NOMO-1 treated with DMSO at 0.1 percent for 48 hours (cell line): ENCODE results near the gene MOB4.
A peak's percentile ranks its signal among the peaks of the same experiment; 100 is the strongest.
"Not testable (repeated sequence)": the region's sequence is repeated elsewhere in the genome, so short reads cannot be mapped to it uniquely, and the experiment has no call there.

Experiments used
- DNase-seq: peaks from one replicate; lab custom pipeline; 2025; ENCODE audit not compliant: unreplicated experiment; lab: John Stamatoyannopoulos, UW

The MOB4 gene

DNA sequence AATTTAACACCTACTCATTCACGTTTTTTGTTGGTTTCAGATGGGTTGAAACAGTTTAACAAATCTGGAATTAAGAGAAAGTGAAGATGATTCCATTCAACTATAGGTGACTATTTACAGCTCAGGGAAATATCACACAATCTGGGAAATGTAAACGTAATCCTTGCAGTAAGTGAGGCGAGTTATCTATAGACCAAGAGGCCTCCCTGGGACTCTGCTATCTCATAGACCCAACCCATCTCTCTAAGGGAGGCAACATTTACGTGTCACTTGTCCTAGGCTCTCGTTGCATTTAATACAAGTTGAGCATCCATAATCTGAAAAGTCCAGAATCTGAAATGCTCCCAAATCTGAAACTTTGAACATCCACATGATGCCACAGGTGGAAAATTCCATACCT lies 2.0 kb upstream of the MOB4 start:
- no peak for DNase-seq

DNA sequence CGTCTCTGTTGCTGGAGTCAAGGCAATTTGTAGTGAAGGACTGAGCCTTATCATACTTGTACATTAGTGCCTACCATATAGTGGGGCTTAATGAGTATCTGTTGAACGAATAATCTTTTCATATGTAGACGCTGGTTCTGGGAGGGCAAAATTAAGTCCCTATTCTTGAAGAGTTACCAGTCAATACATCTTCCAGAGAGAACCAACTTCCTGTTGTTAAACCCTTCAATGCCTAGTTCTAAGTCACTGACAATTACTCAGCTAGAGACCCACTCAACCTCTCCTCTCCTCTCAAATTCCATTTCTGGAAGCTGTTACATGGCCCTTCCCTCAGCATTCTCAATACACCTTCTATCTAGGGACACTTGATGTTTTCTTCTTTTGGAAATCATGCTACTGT lies 1.1 kb upstream of the MOB4 start:
- DNase-seq, result peak; percentile 13

DNA sequence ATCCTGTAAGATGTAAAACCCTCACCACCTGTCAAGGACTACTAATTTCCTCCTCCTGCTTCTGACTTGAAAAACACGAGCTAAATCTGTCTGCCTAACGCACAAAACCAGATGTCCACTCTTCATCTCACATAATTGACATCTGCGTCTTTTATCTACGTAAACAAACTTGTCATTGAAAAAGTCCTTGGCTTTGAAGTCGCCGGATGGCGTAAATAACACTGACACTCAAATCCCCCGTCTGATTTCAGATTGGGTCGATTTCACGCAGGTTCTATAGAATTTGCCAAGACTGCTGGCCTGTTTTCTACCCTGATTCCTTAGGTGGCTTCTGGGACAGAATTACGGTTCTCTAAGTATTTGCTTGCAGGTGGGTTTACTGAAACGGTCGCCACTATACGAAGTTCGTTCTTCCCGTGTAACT lies 539 bp upstream of the MOB4 start:
- no peak for DNase-seq

DNA sequence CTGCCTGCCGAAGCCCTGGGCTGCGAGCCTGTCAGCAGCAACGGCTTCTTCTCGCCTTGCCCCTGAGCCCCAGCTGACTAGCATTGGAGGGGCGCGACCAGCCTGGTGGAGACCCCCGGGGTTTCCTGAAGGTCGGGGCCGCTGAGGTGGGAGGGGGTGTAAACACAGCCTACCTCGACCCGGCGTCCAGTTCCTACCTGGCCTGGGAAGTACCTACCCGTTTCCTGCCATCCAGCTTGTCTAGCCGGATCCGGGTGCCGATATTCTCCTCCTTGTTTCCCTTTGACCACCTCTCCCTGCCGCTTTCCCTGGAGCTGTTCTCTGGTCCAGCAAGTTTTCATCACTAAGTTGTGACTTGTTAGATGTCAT lies 511 bp downstream of the MOB4 start:
- DNase-seq, result no peak

DNA sequence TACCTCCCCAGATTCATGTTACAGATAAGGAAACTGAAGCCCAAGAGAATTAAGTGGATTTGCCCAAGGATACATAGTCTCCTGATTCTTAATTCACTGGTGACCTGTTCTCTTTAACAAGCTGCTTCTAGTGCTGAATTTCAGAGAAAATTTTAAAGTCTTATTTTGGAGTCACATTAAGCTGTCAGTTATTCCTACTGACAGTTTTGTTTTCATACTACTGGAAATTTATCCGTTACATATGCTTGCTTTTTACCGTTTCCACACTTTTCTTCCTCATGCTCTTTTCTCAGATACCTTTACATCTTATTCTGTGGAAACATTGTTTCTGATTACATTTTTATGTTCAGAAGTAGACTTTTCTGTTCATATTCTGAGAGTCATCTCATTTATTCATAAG lies 1.3 kb downstream of the MOB4 start:
- no peak for DNase-seq

DNA sequence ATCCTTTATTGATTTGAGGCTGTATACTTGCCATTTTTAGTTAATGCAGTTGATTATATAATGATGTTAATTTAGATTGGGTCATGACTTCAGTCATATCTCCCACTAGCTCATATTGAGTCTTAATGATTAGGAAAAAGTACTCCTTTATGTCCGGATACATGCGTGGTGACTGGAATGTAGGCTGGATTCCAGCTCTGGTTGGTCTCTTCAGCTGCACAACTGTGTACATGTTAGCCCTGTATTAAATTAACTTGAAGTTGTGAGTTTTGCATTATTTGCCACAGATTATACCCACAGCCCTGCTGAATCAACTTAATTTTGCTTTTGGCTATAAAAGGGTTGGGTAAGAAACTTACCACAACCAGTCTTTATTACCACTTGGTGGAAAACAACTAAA lies 22.5 kb downstream of the MOB4 start:
- DNase-seq, result no peak

DNA sequence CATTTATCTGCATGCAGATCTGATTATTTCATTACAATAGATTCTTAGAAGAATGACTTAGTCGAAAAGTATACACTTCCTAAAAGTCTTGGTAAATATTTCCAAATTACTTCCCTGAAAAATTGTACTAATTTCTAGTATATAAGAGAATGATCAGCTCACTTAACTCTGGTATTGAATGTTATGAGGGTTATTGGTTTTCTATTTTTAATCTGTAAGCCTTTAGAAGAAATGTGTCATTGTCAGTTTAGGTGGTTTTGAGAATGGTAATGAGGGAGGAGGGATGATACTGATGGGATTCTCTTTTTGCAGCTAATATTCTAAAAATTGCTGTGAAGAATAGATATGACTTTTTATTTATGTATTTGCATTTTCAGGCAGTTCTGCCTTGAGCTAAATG lies 23.9 kb downstream of the MOB4 start:
- no peak for DNase-seq

DNA sequence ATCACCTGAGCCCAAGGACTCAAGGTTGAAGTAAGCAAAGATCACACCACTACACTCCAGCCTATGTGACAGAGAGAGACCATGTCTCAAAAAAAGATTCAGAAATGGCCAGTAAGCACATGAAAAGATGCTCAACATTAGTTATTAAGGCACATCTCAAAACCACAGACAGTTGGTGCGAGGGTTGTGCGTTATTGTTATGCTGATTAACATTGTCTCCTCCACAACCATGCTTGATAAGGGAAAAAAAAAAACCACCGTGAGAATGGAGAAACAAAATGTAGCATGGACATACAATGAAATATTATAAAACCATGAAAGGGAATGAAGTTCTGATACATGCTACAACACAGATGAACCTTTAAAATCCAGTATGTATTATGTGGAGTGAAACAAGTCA lies 27.3 kb downstream of the MOB4 start:
- DNase-seq, result no peak

DNA sequence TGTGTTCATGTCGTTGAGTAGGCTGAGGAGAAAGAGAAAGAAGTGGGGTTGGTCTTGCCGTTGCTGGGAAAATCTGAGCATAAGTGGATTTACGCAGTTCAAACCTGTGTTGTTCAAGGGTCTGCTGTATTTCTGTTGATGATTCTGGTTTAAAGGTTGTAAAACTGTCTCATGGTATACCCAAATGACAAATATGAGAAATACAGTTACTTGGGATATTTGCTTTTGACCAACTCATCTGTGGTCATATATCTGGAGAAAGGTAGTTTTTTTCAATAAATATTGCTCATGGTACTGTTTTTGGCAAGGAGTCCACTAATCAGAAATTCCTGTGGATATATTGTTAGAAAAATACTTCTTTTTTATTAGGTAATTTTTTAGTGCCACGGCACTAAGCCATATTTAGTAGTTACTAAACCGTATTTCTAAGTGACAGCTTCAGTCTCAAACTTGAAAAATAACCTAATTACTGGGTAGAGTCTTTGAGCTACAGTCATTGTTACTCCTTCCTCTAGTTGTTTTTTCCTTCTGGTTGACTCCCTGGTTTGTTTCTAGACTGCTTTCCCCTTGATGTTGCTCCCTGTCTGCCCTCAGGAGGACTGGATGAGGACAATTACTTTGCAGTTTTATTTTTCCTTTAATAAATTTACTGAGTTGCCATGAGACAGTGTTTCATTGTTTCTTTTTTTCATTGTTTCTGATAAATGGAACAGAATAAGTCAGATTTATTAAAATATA lies 31.5 kb downstream of the MOB4 start:
- DNase-seq, result no peak

DNA sequence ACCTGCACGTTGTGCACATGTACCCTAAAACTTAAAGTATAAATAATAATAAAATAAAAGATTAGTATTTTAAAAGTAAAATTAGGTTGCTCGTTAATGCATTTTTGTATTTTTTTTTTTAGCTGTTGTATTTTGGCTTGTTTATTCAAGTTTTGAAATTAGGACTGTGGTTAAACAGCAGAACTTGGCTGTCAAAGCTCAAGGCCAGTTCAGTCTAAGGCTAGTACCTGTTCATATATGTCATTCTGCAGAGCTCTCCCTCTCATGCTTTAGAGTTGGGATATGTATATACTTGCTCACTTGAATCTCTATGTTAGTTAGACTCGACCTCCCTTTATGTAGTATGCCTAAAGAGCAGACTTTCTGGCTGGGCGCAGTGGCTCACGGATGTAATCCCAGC lies 32.7 kb downstream of the MOB4 start:
- no peak for DNase-seq

DNA sequence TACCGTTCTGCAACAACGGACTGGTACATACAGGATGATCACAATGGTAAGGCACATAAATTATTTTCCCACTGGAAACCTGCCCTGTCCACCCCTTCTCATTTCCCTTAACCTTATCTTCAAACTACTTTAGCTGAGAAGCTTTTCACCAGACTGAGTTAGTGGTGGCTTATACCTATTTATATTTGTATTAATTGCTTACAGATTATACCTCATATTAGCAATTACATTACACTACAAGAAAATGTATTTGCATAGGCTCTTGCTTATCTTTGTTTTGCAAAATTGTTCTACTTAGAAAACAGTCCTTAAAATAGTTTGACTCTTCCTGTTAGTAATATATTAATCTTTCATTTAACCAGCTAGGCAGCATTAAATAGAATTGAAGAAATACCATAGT lies 35.4 kb downstream of the MOB4 start:
- DNase-seq, result not testable (repeated sequence)

DNA sequence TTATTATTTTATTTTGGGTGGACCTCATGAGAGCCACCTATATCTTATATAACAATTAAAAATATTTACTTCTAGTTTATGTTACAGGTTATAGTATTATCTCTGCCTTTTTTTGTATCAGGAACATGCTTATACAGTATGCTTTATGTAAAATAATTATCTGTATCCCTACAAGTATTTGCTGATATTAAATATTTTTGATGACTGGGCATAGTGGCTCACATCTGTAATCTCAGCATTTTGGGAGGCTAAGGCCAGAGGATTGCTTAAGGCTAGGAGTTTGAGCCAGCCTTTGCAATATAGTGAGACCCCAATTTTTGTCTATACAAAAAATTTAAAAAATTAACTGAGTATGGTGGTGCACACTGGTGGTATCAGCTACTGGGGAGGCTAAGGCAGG lies 39.6 kb downstream of the MOB4 start:
- no peak for DNase-seq

DNA sequence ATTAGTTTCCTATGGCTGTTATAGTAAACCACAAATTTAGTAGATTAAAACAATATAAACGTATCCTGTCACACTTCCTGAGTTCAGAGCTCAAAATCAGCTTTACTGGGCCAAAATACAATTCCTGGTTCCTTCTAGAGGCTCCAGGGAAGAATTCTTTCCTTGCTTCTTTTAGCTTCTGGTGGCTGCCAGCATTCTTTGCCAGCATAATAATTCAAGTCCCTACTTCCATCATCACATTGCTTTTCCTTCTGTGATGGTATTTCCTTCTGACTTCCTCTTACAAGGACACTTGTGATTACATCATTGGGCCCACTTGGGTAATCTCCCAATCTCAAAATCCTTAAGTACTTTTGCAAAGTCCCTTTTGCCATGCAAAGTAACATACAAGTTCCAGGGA lies 40.6 kb downstream of the MOB4 start:
- DNase-seq, result peak; percentile 10

DNA sequence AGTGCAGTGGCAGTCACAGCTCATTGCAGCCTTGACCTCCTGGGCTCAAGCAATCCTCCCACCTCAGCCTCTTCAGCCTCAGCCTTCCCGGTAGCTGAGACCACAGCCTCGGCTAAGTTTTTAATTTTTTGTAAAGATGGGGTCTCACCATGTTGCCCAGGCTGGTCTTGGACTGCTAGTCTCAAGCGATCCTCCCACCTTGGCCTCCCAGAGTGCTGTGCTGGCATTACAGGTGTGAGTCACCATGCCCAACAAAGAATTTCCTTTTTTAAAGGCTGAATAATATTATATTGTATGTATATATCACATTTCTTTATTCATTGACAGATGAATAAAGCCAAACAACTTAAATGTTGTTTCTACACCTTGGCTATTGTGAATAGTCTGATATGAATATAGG lies 42.5 kb downstream of the MOB4 start:
- DNase-seq, result no peak

DNA sequence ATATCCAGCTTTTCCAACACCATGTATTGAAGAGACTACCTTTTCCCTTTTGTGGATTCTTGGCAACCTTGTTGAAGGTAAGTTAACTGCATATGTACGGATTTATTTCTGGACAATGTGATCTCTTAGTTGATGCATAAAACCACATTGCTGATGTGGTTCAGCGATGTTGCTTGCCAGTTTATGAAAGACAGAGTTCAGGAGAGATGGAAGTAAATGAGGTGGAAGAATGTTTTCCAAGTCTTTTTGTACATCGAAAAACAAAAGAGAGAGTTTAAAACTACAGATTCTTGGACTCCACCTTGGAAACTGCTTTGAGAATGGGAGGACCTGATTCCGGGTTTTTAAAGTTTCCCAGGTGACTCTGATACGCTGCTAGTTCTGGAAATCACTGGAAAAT lies 43.8 kb downstream of the MOB4 start:
- no peak for DNase-seq

DNA sequence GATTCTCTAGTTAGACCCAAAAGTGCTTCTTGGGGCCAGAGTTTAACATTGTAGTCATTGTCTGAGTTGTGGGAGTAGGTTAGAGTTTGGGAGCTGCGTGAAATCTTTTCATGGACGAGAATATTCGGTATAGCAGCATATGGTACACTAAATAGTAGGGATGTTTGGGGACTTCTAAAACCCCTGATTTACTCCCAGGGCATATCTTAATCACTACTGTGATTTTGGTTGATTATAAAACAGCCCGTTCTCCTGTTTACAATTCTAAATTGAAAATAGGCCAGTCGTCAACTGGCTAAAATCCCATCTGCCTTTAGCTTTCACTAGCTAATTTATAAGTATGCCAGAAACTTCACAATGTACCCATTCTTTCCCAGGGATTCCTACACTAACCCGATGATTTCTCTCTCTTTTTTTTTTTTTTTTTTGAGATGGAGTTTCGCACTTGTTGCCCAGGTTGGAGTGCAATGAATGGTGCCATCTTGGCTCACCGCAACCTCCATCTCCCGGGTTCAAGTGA lies 44.3 kb downstream of the MOB4 start:
- no peak for DNase-seq

DNA sequence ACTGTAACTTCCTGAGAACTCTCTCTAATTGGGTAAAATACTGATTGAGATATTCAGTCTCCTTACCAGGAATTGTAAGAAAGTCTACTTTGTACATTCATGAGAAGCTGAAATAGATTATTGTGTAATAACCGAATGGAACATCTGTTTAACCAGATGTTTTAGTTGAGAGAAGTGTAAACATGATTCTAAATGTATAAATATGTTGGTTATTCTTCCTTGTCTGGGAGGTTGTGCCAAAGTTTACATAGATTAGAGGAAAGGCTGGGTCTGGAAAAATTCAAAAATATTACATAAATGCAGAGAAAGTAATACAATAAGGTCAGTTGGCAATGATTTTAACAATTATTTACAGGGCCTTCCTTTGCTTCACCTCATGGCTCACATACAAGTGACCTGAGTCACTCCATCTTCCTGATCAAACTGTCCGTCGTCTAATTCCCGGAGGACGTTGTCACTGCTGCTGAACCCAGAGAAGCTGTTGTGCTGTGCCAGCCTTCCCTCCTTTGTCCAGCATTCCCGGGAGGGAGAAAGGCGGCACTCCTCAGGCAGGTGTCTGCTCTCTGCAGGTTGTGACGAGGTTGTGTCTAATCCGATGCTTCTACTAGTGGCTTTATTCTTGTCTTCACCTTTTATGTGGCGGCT lies 55.9 kb downstream of the MOB4 start:
- DNase-seq, result no peak

DNA sequence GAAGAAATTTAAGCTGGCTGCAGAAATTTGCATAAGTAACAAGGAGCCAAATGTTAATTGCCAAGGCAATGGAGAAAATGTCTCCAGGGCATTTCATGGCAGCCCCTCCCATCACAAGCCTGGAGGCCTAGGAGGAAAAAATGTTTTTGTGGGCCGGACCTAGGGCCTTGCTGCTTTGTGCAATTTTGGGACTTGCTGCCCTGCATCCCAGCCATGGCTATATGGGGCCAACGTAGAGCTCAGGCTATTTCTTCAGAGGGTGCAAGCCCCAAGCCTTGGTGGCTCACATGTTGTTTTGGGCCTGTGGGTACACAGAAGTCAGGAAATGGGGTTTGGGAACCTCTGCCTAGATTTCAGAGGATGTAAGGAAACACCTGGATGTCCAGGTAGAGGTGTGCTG lies 57.7 kb downstream of the MOB4 start:
- no peak for DNase-seq

DNA sequence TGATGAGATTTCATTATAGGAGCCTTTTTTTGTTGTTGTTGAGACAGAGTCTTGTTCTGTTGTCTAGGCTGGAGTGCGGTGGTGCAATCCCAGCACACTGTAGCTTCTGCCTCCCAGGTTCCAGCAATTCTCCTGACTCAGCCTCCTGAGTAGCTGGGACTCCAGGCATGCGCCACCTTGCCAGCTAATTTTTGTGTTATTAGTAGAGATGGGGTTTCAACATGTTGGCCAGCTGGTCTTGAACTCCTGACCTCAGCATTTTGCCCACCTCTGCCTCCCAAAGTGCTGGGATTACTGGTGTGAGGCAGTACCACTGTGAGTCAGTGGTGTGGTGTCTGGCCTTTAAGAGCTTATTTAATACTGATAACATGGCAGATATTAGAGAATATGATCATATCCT lies 60.1 kb downstream of the MOB4 start:
- no peak for DNase-seq

DNA sequence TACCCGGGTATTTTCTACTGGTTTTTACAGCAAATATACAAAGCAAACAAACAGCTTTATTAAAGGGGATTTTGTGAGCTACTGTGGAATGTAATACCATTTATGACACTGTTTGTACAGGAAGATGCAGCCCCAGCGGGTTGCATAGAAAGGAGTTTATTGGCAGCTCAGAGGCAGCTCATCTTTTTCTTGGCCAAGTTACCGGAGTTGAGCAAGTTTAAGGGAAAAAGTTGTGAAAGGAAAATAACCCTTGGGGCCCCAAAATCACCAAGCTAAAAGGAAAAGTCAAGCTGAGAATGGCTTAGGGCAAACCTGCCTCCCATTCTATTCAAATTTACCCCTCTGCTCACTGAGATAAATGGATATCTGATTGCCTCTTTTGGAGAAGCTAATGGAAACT lies 60.8 kb downstream of the MOB4 start:
- DNase-seq, result no peak

DNA sequence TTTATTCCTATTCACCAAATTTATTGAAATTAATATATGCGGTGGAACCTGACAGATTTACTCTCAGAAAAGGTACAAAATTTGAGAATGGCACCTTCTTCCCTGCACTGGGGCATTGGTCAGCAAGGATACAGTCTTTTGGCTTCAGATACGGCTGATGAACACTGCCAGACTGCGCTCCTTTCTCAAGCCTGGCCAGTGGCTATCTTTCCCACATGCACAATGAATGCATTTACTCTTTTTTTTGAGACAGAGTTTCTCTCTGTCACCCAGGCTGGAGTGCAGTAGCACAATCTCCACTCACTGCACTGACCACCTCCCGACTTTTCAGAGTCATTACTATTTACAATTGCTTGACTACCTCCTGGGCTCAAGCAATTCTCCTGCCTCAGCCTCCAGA lies 61.6 kb downstream of the MOB4 start:
- DNase-seq, result no peak

DNA sequence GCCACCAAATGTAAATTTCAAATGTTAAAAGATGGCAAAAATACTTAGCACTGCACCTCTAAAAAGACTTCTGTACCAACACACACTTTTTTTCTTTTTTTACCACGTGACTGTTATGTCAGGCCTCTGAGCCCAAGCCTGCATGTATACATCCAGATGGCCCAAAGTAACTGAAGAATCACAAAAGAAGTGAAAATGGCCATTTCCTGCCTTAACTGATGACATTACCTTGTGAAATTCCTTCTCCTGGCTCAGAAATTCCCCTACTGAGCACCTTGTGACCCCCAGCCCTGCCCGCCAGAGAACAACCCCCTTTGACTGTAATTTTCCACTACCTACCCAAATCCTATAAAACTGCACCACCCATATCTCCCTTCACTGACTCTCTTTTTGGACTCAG lies 62.4 kb downstream of the MOB4 start:
- not testable (repeated sequence) for DNase-seq

DNA sequence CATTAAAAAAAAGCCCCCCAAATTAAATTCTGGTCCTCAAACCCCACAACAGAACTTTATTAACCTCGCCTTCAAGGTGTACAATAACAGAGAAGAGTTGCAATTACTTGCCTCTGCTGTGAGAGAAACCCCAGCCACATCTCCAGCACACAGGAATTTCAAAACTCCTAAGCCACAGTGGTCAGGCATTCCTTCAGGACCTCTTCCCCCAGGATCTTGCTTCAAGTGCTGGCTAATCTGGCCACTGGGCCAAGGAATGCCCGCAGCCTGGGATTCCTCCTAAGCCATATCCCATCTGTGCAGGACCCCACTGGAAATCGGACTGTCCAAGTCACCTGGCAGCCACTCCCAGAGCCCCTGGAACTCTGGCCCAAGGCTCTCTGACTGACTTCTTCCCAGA lies 64.3 kb downstream of the MOB4 start:
- not testable (repeated sequence) for DNase-seq
